Measurements from ENCODE around the gene LCE7A. TPM values are rescaled to one million over a fixed set of nuclear protein-coding genes. Genes with fewer than 3 reads are reported as not detected.

Gene LCE7A
- total RNA-seq, 1 experiment from 2014 or later, result not detected

GRCh38 chr1:152836870-152837269 lies 22.9 kb upstream of the LCE7A start:
- peaks cover 0 to 16% (median 0%) of the 10 kb centered on the region in 3 experiments; a peak in 5 of 7 replicates for H3K36me3 Mint-ChIP-seq (ENCODE audit: insufficient read depth in 1 of 3, low read depth in 3 of 3)
- Histone ChIP-seq H3K27me3 (ENCODE audit: insufficient read depth, low read length) (no peaks in the 10 kb centered on the region), H3K9ac (ENCODE audit: extremely low read depth, insufficient read length, low read length) (no peak overlapping the region), H3T11ph (ENCODE audit: low read length) (no peak overlapping the region), H2BK5ac (ENCODE audit: insufficient read length, low read length) (no peak overlapping the region), H3K4ac (ENCODE audit: low read depth, low read length) (no peak overlapping the region), H2BK12ac (ENCODE audit: insufficient read length, low read depth, low read length) (no peak overlapping the region), H3K56ac (ENCODE audit: insufficient read length, low read depth, low read length) (no peak overlapping the region), H2BK15ac (ENCODE audit: low read depth, low read length) (no peak overlapping the region), H2BK120ac (ENCODE audit: low read depth, low read length, poor library complexity, severe bottlenecking) (no peak overlapping the region), H3K23ac (ENCODE audit: insufficient read length, low read depth, low read length) (no peak overlapping the region), H3K23me2 (ENCODE audit: insufficient read length, low read depth, low read length, poor library complexity, severe bottlenecking) (no peaks in the 10 kb centered on the region), H3K14ac (ENCODE audit: insufficient read depth, low read length) (no peak overlapping the region), H3K9me3 (ENCODE audit: control insufficient read depth, low read depth, low read length) (peaks cover 45% of the 10 kb centered on the region), H3K4me2 (ENCODE audit: insufficient read depth, insufficient read length, low read length) (no peak overlapping the region), H4K5ac (ENCODE audit: insufficient read length, low read depth, low read length) (no peak overlapping the region), H2AK5ac (ENCODE audit: insufficient read length, low read length) (no peak overlapping the region), H2BK20ac (ENCODE audit: low read depth, low read length, poor library complexity, severe bottlenecking) (no peak overlapping the region), H3K79me2 (ENCODE audit: insufficient read depth, low read length) (no peaks in the 10 kb centered on the region), H4K91ac (ENCODE audit: insufficient read length, low read depth, low read length) (no peak overlapping the region), H3K18ac (ENCODE audit: insufficient read length, low read depth, low read length) (no peak overlapping the region), H2AFZ (ENCODE audit: low read length) (no peak overlapping the region), H4K20me1 (ENCODE audit: control insufficient read depth, insufficient read depth, insufficient read length) (no peaks in the 10 kb centered on the region), H3K27ac (ENCODE audit: insufficient read length, low read depth, low read length) (no peak overlapping the region), H3K79me1 (ENCODE audit: insufficient read depth, low read depth, low read length, poor library complexity, severe bottlenecking) (no peaks in the 10 kb centered on the region), H3K4me1 (ENCODE audit: insufficient read depth, low read length) (no peaks in the 10 kb centered on the region), H4K8ac (replicated peaks; ENCODE audit: insufficient read length, low read depth, low read length) (no peak overlapping the region)
- H3K27ac Mint-ChIP-seq, result no peak overlapping the region
- TF ChIP-seq CTCF (conservative IDR thresholded peaks at IDR 0.05), result no peak
- no peaks in the 10 kb centered on the region for H3K27me3 Mint-ChIP-seq (ENCODE audit: low read depth)
- no peak overlapping the region for H3K4me3 Mint-ChIP-seq
- H3K9me3 Mint-ChIP-seq, result peaks cover 73 to 74% of the 10 kb centered on the region in 2 experiments
- no peak for DNase-seq
- no peaks in the 10 kb centered on the region for H3K4me1 Mint-ChIP-seq
- no CpG with 5 or more reads among the region's 2 CpGs for WGBS (ENCODE audit: extremely low coverage, insufficient read length, low lambda C conversion rate)

All from H9 (cell line).